Subcutaneous abdominal adipose tissue (tissue), 5 donors: ENCODE data around the gene NNAT.

Experiments
- H3K27ac ChIP-seq: one replicate; pipeline ENCODE4 v1.7.0; 2013; ENCODE audit warnings: low read depth, mild to moderate bottlenecking, inconsistent platforms, low read length, moderate library complexity
- H3K27me3 ChIP-seq, 5 donors: one replicate each; pipeline ENCODE4 v1.7.0; 2013; ENCODE audit warnings: low read length in 5 of 5, inconsistent platforms in 1 of 5; ENCODE audit not compliant: control insufficient read depth in 5 of 5, insufficient read depth in 4 of 5
- H3K36me3 ChIP-seq, 5 donors: one replicate each; pipeline ENCODE4 v1.7.0; 2013; ENCODE audit warnings: low read length in 5 of 5; ENCODE audit not compliant: control insufficient read depth in 5 of 5, insufficient read depth in 5 of 5
- H3K4me1 ChIP-seq, 5 donors: one replicate each; pipeline ENCODE4 v1.7.0; 2013; ENCODE audit warnings: low read length in 5 of 5, mild to moderate bottlenecking in 3 of 5, moderate library complexity in 1 of 5; ENCODE audit not compliant: control insufficient read depth in 5 of 5, insufficient read depth in 5 of 5
- H3K4me3 ChIP-seq, 5 donors: one replicate each; pipeline ENCODE4 v1.7.0; 2013; ENCODE audit warnings: low read length in 5 of 5, low read depth in 1 of 5
- H3K9ac ChIP-seq, 5 donors: one replicate each; pipeline ENCODE4 v1.7.0; 2013; ENCODE audit warnings: low read length in 5 of 5, mild to moderate bottlenecking in 4 of 5, moderate library complexity in 3 of 5
- H3K9me3 ChIP-seq, 5 donors: one replicate each; pipeline ENCODE4 v1.7.0; 2013; ENCODE audit warnings: low read length in 5 of 5; ENCODE audit not compliant: control insufficient read depth in 5 of 5
- donor health status: healthy.
- donor health status: healthy.
- donor health status: healthy.
- donor health status: healthy.
- donor health status: healthy.

Gene NNAT

GRCh38 chr20:37529214-37529967 lies 8.3 kb downstream of the NNAT start:
- H3K9ac ChIP-seq = no peak overlapping the region
- H3K36me3 ChIP-seq = peaks cover 0 to 3% (median 0%) of the 10 kb centered on the region in 5 donors
- no peaks in the 10 kb centered on the region for H3K9me3 ChIP-seq
- H3K27ac ChIP-seq = peak overlapping the region; percentile 95
- no peak overlapping the region for H3K4me3 ChIP-seq
- peaks cover 6 to 41% (median 38%) of the 10 kb centered on the region in 5 donors for H3K4me1 ChIP-seq
- no peaks in the 10 kb centered on the region for H3K27me3 ChIP-seq

GRCh38 chr20:37529968-37530600 lies 9.0 kb downstream of the NNAT start:
- Histone ChIP-seq H3K36me3 (peaks cover 0 to 2% (median 0%) of the 10 kb centered on the region in 5 donors), H3K27me3 (no peaks in the 10 kb centered on the region), H3K4me3 (no peak overlapping the region), H3K4me1 (peaks cover 6 to 38% (median 32%) of the 10 kb centered on the region in 5 donors), H3K9ac (no peak overlapping the region), H3K9me3 (no peaks in the 10 kb centered on the region), H3K27ac (no peak overlapping the region)

GRCh38 chr20:37530696-37531095 lies 9.6 kb downstream of the NNAT start:
- peaks cover 3 to 32% (median 26%) of the 10 kb centered on the region in 5 donors for H3K4me1 ChIP-seq
- no peak overlapping the region for H3K9ac ChIP-seq
- H3K27ac ChIP-seq = no peak overlapping the region
- no peak overlapping the region for H3K4me3 ChIP-seq
- H3K9me3 ChIP-seq = no peaks in the 10 kb centered on the region
- H3K27me3 ChIP-seq = no peaks in the 10 kb centered on the region
- H3K36me3 ChIP-seq = no peaks in the 10 kb centered on the region

DNA sequence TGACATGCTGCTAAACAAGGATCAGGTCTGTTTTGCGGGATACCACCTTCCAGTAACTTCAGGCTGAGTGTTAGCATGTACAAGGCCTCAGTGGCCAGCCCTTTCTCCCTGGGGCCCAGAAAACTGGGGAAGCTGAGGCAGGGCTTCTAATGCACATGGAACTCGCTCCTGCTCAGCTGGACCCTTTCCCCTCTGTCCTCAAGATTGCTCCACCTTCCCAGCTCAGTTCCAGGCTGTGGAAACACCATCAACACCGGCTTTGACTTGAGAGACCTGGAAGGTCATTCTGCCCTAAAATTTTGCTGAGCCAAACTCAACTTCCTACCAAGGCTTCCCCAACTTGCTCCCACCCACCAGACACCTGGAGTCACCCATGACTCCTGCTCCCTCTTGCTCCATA lies 10.8 kb downstream of the NNAT start:
- peaks cover 0 to 21% (median 15%) of the 10 kb centered on the region in 5 donors for H3K4me1 ChIP-seq
- H3K36me3 ChIP-seq = no peaks in the 10 kb centered on the region
- no peaks in the 10 kb centered on the region for H3K9me3 ChIP-seq
- no peak overlapping the region for H3K27ac ChIP-seq
- H3K4me3 ChIP-seq = no peak overlapping the region
- H3K9ac ChIP-seq = no peak overlapping the region
- H3K27me3 ChIP-seq = no peaks in the 10 kb centered on the region

GRCh38 chr20:37533154-37533715 lies 12.2 kb downstream of the NNAT start:
- Histone ChIP-seq H3K27me3 (no peaks in the 10 kb centered on the region), H3K9me3 (no peaks in the 10 kb centered on the region), H3K4me3 (no peak overlapping the region), H3K9ac (no peak overlapping the region), H3K4me1 (peaks cover 0 to 17% (median 10%) of the 10 kb centered on the region in 5 donors), H3K36me3 (no peaks in the 10 kb centered on the region), H3K27ac (no peak overlapping the region)

GRCh38 chr20:37534401-37535157 lies 13.5 kb downstream of the NNAT start:
- no peaks in the 10 kb centered on the region for H3K36me3 ChIP-seq
- H3K4me1 ChIP-seq = peaks cover 0 to 6% (median 0%) of the 10 kb centered on the region in 5 donors
- H3K9ac ChIP-seq = no peak overlapping the region
- H3K4me3 ChIP-seq = no peak overlapping the region
- no peaks in the 10 kb centered on the region for H3K27me3 ChIP-seq
- H3K9me3 ChIP-seq = no peaks in the 10 kb centered on the region
- no peak overlapping the region for H3K27ac ChIP-seq

DNA sequence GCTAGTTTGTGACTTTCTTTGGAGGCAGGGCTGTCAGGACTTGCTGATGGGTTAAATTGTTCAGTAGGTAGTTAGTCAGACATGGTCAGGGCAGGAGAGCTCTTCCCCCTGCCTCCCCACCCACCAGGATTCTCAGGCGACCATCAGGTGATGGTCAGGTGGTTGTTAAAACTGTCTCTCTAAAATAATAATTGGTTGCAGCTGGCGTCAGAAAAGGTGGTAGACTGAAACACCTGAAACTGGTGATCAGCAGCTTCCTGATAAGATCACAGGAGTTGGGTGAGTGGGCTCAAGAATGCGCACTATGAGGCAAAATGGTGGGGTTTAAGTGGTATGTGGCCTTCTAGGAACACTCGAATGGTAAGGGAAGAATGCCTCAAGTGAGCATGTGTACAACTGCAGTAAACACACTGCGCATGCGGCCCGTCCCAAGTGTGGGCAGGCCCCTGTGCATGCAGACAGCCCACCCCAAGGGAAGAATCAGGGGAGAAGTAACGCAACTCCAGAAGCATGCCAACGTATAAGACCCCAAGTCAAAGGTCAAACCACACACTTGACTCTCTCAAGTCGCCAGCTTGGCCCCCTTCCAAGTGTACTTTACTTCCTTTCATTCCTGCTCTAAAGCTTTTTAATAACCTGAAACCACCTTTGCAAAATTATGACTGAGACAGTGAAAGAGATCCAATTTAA lies 14.5 kb downstream of the NNAT start:
- Histone ChIP-seq H3K27ac (no peak overlapping the region), H3K9me3 (no peaks in the 10 kb centered on the region), H3K4me3 (no peak overlapping the region), H3K36me3 (no peaks in the 10 kb centered on the region), H3K9ac (no peak overlapping the region), H3K4me1 (peaks cover 0 to 6% (median 0%) of the 10 kb centered on the region in 5 donors), H3K27me3 (no peaks in the 10 kb centered on the region)

DNA sequence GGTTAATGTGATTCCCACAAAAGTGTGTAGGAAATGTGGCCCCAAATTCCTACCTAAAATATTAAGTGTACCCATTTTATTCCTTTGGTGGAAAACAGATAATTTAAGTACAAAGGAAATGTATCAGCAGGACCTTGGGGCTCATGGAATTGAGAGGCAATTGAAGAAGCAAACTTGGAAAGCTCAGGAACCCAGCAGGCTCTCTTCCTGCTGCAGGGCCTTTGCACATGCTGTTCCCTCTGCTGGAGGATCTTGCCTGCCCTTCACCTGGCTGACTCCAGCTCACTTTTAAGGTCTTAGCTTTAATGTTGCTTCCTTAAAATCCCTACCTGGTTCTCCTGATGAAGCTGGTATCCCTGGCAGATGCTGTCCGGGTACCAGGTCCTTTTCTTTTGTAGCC lies 16.5 kb downstream of the NNAT start:
- Histone ChIP-seq H3K4me1 (peaks cover 0 to 6% (median 0%) of the 10 kb centered on the region in 5 donors), H3K4me3 (no peak overlapping the region), H3K27ac (no peak overlapping the region), H3K36me3 (no peaks in the 10 kb centered on the region), H3K9me3 (no peaks in the 10 kb centered on the region), H3K9ac (no peak overlapping the region), H3K27me3 (no peaks in the 10 kb centered on the region)

DNA sequence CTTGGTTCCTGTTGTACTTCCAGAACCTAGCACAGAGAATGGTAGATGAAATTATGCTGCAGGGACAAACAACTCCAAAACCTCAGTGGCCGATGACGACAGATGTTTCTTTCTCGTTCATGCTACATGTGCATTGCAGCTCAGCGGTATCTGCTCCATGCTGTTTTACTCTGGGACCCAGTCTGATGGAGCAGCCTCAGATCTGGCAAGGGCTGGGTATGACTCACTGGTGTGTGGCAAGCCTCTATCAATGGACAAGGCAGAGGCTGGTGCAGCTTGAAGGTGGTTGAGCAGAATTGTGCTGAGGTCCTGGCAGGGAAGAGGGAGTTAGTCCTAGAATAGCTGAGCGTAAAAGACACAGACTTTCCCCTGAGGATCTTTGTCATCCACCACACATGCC lies 17.0 kb downstream of the NNAT start:
- H3K9ac ChIP-seq = no peak overlapping the region
- no peak overlapping the region for H3K27ac ChIP-seq
- H3K4me1 ChIP-seq = peaks cover 0 to 6% (median 0%) of the 10 kb centered on the region in 5 donors
- no peaks in the 10 kb centered on the region for H3K27me3 ChIP-seq
- H3K36me3 ChIP-seq = no peaks in the 10 kb centered on the region
- no peaks in the 10 kb centered on the region for H3K9me3 ChIP-seq
- H3K4me3 ChIP-seq = no peak overlapping the region
